Esophagus squamous epithelium (tissue), 5 donors: ENCODE data around the gene LRRC4C. TPM values are rescaled to one million over a fixed set of nuclear protein-coding genes. Genes with fewer than 3 reads are reported as not detected.
"Not testable (repeated sequence)": the region's sequence is repeated elsewhere in the genome, so short reads cannot be mapped to it uniquely, and the experiment has no call there.

ENCODE experiments used
- DNase-seq: peaks from one replicate; lab custom pipeline; 2025; lab: John Stamatoyannopoulos, UW
- H3K27ac ChIP-seq, 4 donors: fragments of 200-600 bp; sonication (generic); one replicate each; pipeline ENCODE4 v1.5.1; 2016 to 2019; ENCODE audit warnings: mild to moderate bottlenecking in 1 of 4
- H3K27me3 ChIP-seq, 4 donors: fragments of 200-600 bp; sonication (generic); 1 replicate in 3 of 4; 2 replicates in 1 of 4; pipeline versions ENCODE4 v1.5.1 to v1.6.0; 2017 to 2021; ENCODE audit warnings: antibody characterized with exemption in 1 of 4
- H3K36me3 ChIP-seq, 3 donors: fragments of 200-600 bp; sonication (generic); one replicate each; pipeline ENCODE4 v1.5.1; 2016 to 2019
- H3K4me1 ChIP-seq, 3 donors: fragments of 200-600 bp; sonication (generic); one replicate each; pipeline ENCODE4 v1.5.1; 2017 to 2019
- H3K4me3 ChIP-seq, 4 donors: fragments of 200-600 bp; sonication (generic); 1 replicate in 3 of 4; 2 replicates in 1 of 4; pipeline ENCODE4 v1.5.1; 2016 to 2019; ENCODE audit warnings: mild to moderate bottlenecking in 2 of 4, moderate library complexity in 1 of 4
- H3K9me3 ChIP-seq, 3 donors: fragments of 200-600 bp; sonication (generic); one replicate each; pipeline ENCODE4 v1.5.1; 2016 to 2019
- POLR2A ChIP-seq, 4 donors: fragments of 450-650 bp; IDR thresholded peaks; one replicate each; pipeline ENCODE4 v1.6.1; 2017; ENCODE audit warnings: antibody characterized with exemption in 4 of 4, mild to moderate bottlenecking in 4 of 4, moderate library complexity in 3 of 4
- WGBS, 2 donors: methylation state at CpG; one replicate each; pipeline ENCODE4 v1.1.5; 2018; 5-methylcytosine and 5-hydroxymethylcytosine counted together
- intact Hi-C: fragments of 100-400 bp; cut with DNase I; formaldehyde crosslinking; loops from one replicate; pipeline ENCODE4 v1.15.0; 2022
- total RNA-seq, 4 donors: library from RNA; depleted of rRNA; stranded (reverse); fragments of >200 nt; gene quantifications; one replicate each; pipeline ENCODE4 v1.1.0, GENCODE V29; 2016
- TF ChIP-seq, protein P1 (sequence below), 6 experiments: fragments of 450-650 bp in 4 of 6; fragments of 200-600 bp in 2 of 6; sonication (generic) in 2 of 6; IDR thresholded peaks; one replicate each; pipeline ENCODE4 v1.5.1; 2016 to 2019; ENCODE audit warnings: antibody characterized with exemption in 6 of 6, mild to moderate bottlenecking in 4 of 6, moderate library complexity in 4 of 6
- donor health status: DM: yes; HTN: yes; CAD: no.

Gene LRRC4C
- total RNA-seq, 4 donors from 2014 or later: 0.09 to 0.38 (median 0.30) TPM; not detected in 1

DNA sequence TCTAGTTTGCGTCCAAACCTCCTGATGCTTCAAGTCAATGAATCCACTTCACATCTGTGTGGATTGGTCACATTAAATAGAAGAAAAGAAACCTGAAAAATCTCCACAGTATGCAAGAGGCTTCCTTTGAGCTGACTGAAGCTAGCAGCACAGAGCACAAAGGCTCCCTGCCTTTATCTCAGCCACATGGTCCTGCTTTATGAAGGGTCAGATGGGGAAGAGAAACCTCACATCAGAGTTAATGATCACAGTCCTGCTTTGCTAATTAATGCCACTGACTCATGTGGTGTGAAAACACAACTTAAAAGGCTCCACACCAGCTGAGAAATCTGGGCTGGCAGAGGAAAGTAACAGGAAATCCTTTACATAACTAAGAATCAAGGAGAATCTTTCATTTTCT is 1291.0 kb downstream of the LRRC4C start:
- no peaks in the 10 kb centered on the region for H3K36me3 ChIP-seq
- H3K27ac ChIP-seq: no peak overlapping the region
- no peak overlapping the region for H3K4me3 ChIP-seq
- DNase-seq: no peak
- intact Hi-C loops: no loop called here
- WGBS, 2 donors: 80 to 93% methylated on average over 1 of the region's 1 CpG
- TF ChIP-seq, protein P1, sequence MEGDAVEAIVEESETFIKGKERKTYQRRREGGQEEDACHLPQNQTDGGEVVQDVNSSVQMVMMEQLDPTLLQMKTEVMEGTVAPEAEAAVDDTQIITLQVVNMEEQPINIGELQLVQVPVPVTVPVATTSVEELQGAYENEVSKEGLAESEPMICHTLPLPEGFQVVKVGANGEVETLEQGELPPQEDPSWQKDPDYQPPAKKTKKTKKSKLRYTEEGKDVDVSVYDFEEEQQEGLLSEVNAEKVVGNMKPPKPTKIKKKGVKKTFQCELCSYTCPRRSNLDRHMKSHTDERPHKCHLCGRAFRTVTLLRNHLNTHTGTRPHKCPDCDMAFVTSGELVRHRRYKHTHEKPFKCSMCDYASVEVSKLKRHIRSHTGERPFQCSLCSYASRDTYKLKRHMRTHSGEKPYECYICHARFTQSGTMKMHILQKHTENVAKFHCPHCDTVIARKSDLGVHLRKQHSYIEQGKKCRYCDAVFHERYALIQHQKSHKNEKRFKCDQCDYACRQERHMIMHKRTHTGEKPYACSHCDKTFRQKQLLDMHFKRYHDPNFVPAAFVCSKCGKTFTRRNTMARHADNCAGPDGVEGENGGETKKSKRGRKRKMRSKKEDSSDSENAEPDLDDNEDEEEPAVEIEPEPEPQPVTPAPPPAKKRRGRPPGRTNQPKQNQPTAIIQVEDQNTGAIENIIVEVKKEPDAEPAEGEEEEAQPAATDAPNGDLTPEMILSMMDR (IDR thresholded peaks at IDR 0.05): no peak
- TF ChIP-seq POLR2A (IDR thresholded peaks at IDR 0.05): no peak
- no peaks in the 10 kb centered on the region for H3K4me1 ChIP-seq
- no peaks in the 10 kb centered on the region for H3K27me3 ChIP-seq
- peaks cover 0 to 7% (median 0%) of the 10 kb centered on the region in 3 donors for H3K9me3 ChIP-seq

DNA sequence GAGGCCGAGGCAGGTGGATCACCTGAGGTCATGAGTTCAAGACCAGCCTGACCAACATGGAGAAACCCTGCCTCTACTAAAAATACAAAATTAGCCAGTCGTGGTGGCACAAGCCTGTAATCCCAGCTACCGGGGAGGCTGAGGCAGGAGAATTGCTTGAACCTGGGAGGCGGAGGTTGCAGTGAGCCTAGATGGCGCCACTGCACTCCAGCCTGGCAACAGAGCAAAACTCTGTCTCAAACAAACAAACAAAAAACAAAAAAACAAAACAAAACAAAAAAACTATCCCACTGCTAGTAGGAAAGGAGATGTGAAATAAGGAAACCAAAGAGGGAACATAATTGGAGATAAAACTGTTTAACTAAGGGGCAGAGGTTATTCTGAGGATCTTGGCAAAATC is 1291.6 kb downstream of the LRRC4C start:
- H3K36me3 ChIP-seq, intact Hi-C loops, H3K27ac ChIP-seq, H3K9me3 ChIP-seq, DNase-seq, H3K27me3 ChIP-seq, H3K4me3 ChIP-seq, H3K4me1 ChIP-seq: not testable (repeated sequence)
- WGBS, 2 donors: 78 to 88% methylated on average over 3 to 5 of the region's 5 CpGs

DNA sequence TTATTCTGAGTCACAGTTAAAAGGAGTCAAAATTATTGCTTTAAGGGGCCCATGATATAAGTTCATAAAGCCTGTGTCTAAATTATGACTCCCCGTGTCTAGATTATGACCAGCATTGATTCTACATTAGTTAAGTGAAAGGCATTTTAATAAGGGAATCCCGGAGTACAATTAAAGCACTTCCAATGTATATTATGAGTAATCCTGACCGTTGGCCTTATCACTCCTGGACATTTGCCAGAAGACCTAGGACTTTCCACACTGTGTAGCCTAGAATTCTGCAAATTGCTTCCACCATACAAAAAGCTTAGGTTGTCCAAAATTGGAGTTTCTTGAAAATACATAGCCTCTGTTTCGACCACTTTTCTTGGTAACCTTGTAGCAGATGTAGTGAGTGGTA is 1292.6 kb downstream of the LRRC4C start:
- intact Hi-C loops: no loop called here
- WGBS, 2 donors: 61 to 68% methylated on average over 4 of the region's 4 CpGs
- H3K4me1 ChIP-seq: no peaks in the 10 kb centered on the region
- no peak overlapping the region for H3K27ac ChIP-seq
- TF ChIP-seq, protein P1 (IDR thresholded peaks at IDR 0.05): no peak
- TF ChIP-seq POLR2A (IDR thresholded peaks at IDR 0.05): no peak
- peaks cover 0 to 7% (median 0%) of the 10 kb centered on the region in 3 donors for H3K9me3 ChIP-seq
- H3K4me3 ChIP-seq: no peak overlapping the region
- H3K36me3 ChIP-seq: no peaks in the 10 kb centered on the region
- H3K27me3 ChIP-seq: no peaks in the 10 kb centered on the region
- no peak for DNase-seq

DNA sequence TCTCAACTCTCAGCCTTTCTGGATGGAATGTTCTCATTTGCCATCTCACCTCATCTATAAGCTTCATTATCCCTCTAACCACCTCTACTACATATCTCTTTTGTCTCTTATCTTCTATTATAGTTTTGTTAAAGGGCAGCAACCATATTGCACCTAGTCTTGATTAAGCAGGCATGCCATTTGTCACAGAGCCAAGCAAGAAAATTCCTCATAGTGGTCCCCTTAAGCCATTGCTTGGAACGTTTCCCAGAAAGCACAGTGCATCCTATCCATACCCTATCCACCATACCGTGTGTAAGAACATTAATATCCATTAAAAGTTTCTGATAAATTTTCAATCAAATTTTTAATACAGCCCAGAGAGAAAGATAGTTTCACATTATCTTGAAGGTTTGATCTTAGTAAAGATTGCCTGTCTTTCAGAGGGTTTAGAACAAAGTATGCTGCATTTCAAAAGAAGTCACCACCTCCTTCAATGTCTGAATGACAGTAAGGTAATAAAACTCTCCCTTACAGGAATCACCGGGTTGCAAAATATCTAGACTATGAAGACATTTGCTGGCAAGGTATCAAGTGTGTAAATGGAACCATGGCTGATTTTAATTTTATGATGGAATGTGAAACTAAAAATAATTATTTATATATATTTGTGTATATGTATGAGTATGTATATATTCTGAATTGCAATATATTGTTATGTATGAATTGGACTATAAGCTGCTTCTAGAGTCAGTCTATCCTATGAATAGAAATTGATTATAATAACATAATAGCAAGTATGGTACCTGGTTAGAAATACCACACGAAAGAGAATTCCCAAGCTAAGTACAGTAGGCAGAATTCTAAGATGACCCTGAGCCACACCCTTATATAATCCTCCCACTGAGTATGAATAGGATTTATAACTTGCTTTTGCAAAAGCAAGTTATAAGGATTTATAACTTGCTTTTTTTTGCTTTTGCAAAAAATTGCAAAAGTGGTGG is 1296.3 kb downstream of the LRRC4C start:
- Histone ChIP-seq H3K4me3 (no peak overlapping the region), H3K36me3 (no peaks in the 10 kb centered on the region), H3K27me3 (no peaks in the 10 kb centered on the region), H3K27ac (no peak overlapping the region), H3K4me1 (no peaks in the 10 kb centered on the region), H3K9me3 (peaks cover 0 to 7% (median 0%) of the 10 kb centered on the region in 3 donors)
- DNase-seq: no peak
- 33 to 35% methylated on average over 4 of the region's 4 CpGs for WGBS, 2 donors
- TF ChIP-seq, protein P1 (IDR thresholded peaks at IDR 0.05): no peak
- TF ChIP-seq POLR2A (IDR thresholded peaks at IDR 0.05): no peak
- intact Hi-C loops: no loop called here

DNA sequence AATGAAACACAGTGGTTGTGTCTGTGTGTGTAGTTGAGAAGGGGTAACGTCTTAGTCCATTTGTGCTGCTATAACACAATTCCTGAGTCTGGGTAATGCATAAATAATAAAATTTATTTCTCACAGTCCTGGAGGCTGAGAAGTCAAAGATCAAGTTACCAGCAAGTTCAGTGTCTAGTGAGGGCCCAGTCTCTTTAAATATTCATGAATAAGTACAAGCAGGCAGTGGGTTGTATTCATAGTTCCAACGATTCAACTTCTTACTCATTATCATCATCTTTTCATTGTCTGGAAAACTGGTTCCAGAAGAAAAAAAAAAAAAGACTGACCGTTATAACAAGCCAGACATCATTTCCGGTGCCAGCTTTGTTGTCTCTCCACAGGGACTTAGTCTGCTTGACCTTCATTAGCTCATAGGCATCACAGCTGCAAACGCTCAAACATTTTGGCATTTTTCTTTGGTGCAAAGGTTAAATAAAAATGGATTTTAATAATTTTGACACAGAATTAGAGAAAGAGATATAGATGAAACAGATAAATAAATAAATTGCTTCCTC is 1297.5 kb downstream of the LRRC4C start:
- H3K4me1 ChIP-seq: no peaks in the 10 kb centered on the region
- TF ChIP-seq, protein P1 (IDR thresholded peaks at IDR 0.05): no peak
- no peak for TF ChIP-seq POLR2A (IDR thresholded peaks at IDR 0.05)
- DNase-seq: no peak

More for the DNA sequence above, 1297.5 kb downstream of the LRRC4C start:
- Histone ChIP-seq H3K36me3 (no peaks in the 10 kb centered on the region), H3K27me3 (no peaks in the 10 kb centered on the region), H3K4me3 (no peak overlapping the region), H3K27ac (no peak overlapping the region), H3K9me3 (peaks cover 0 to 14% (median 0%) of the 10 kb centered on the region in 3 donors)
- WGBS, 2 donors: 31 to 48% methylated on average over 5 of the region's 5 CpGs
- intact Hi-C loops: no loop called here
